ENCODE measurements around the gene ZKSCAN7.

The ZKSCAN7 gene

GRCh38 chr3:44513513-44513912, 41.5 kb upstream of the ZKSCAN7 start:
- no peak overlapping the region for H3K4me3 ChIP-seq (ENCODE audit: low read depth, low read length)
- TF ChIP-seq, protein P1, sequence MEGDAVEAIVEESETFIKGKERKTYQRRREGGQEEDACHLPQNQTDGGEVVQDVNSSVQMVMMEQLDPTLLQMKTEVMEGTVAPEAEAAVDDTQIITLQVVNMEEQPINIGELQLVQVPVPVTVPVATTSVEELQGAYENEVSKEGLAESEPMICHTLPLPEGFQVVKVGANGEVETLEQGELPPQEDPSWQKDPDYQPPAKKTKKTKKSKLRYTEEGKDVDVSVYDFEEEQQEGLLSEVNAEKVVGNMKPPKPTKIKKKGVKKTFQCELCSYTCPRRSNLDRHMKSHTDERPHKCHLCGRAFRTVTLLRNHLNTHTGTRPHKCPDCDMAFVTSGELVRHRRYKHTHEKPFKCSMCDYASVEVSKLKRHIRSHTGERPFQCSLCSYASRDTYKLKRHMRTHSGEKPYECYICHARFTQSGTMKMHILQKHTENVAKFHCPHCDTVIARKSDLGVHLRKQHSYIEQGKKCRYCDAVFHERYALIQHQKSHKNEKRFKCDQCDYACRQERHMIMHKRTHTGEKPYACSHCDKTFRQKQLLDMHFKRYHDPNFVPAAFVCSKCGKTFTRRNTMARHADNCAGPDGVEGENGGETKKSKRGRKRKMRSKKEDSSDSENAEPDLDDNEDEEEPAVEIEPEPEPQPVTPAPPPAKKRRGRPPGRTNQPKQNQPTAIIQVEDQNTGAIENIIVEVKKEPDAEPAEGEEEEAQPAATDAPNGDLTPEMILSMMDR (IDR thresholded peaks at IDR 0.05; ENCODE audit: insufficient read depth, low read depth, low read length, missing control alignments) = no peak
- no peak for DNase-seq (ENCODE audit: low read depth)

DNA sequence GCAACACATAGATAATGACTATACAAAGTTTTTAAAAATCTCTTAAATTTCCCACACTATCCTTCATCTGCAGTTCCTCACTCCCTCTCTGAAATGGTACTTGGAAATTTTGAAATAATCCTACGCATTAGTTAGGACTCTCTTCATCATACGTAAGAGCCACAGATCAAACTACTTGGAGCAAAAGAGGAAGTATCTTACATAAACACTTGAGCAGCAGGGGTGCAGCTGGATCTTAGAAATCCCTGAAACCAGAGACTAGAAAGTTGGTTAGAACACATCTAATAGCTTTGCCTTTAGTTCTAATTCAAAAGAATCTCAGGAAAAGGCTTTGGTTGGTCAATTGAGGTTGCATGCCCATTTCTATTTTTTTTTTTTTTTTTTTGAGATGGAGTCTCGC, 38.8 kb upstream of the ZKSCAN7 start:
- H3K4me3 ChIP-seq (ENCODE audit: low read depth, low read length) = no peak overlapping the region
- TF ChIP-seq, protein P1 (IDR thresholded peaks at IDR 0.05; ENCODE audit: insufficient read depth, low read depth, low read length, missing control alignments) = no peak
- DNase-seq (ENCODE audit: low read depth) = no peak

DNA sequence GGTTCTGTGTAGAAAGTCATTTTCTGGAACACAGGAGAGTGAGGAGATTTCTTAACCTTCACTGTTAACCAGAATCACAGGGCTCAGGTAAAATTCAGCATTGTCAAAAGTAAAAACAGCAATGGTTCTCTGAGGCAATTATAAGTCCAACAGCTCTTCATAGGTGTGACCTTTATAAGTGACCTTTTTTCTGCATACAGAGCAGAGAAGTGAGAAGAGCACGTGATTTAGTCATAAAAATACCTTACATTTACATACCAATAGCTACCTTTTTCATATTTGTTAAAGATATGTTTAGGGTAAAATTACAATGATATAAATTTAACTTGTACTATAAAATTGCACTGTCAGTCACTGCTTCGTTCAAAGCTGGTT, 36.2 kb upstream of the ZKSCAN7 start:
- H3K4me3 ChIP-seq (ENCODE audit: low read depth, low read length) = no peak overlapping the region
- DNase-seq (ENCODE audit: low read depth) = no peak

GRCh38 chr3:44521721-44522120, 33.3 kb upstream of the ZKSCAN7 start:
- TF ChIP-seq, protein P1 (IDR thresholded peaks at IDR 0.05; ENCODE audit: insufficient read depth, low read depth, low read length, missing control alignments) = no peak
- DNase-seq (ENCODE audit: low read depth) = no peak
- no peak overlapping the region for H3K4me3 ChIP-seq (ENCODE audit: low read depth, low read length)

More for the DNA sequence above, 36.2 kb upstream of the ZKSCAN7 start:
- TF ChIP-seq, protein P1 (IDR thresholded peaks at IDR 0.05; ENCODE audit: insufficient read depth, low read depth, low read length, missing control alignments) = no peak

- TF ChIP-seq, protein P1 (IDR thresholded peaks at IDR 0.05; ENCODE audit: insufficient read depth, low read depth, low read length, missing control alignments) = no peak
- peak; percentile 3 for DNase-seq (ENCODE audit: low read depth)
- no peak overlapping the region for H3K4me3 ChIP-seq (ENCODE audit: low read depth, low read length)
These were observed 32.5 kb upstream of the ZKSCAN7 start for GRCh38 chr3:44522494-44522933.

GRCh38 chr3:44525060-44525459, 29.9 kb upstream of the ZKSCAN7 start:
- H3K4me3 ChIP-seq (ENCODE audit: low read depth, low read length) = no peak overlapping the region
- TF ChIP-seq, protein P1 (IDR thresholded peaks at IDR 0.05; ENCODE audit: insufficient read depth, low read depth, low read length, missing control alignments) = no peak
- no peak for DNase-seq (ENCODE audit: low read depth)

DNA sequence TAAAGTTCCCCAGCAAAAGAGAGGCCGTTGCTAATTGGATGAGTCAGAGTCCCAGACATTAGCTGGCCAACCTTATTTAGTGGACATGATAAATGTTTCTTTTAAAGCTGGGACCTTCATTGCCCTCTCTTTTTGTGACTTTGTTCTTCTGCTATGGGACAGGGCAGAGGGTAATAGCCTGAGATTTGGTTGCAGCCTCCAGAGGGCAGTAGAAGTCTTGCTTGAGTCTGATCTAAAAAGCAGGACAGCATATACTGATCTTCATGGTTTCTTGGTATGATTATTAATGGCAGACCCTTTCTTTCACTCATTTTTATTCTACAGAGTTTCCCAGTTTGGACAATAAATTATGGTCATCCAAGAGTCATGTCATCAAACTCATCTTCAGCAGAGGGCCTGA, 25.1 kb upstream of the ZKSCAN7 start:
- H3K4me3 ChIP-seq (ENCODE audit: low read depth, low read length) = no peak overlapping the region
- DNase-seq (ENCODE audit: low read depth) = peak; percentile 38
- TF ChIP-seq, protein P1 (IDR thresholded peaks at IDR 0.05; ENCODE audit: insufficient read depth, low read depth, low read length, missing control alignments) = peak; percentile 41

All from GM12865 (cell line).